IPS DF 4.7 (cell line): ENCODE data around the gene PTCD3.

Experiments used
- DNase-seq: peaks from one replicate; pipeline ENCODE4 v3.0.0-alpha.2; 2013; ENCODE audit warnings: low spot score; ENCODE audit errors: extremely low read depth

Gene PTCD3

GRCh38 chr2:86081724-86082123 is 24.3 kb upstream of the PTCD3 start:
- DNase-seq: no peak

- DNase-seq: no peak
Measured at GRCh38 chr2:86082756-86083155, 23.3 kb upstream of the PTCD3 start.

- no peak for DNase-seq
Measured at GRCh38 chr2:86087936-86088850, 17.8 kb upstream of the PTCD3 start.

- DNase-seq: no peak
Measured at GRCh38 chr2:86094229-86094628, 11.8 kb upstream of the PTCD3 start.

GRCh38 chr2:86097114-86097896 is 8.7 kb upstream of the PTCD3 start:
- DNase-seq: no peak

GRCh38 chr2:86097913-86098312 is 8.1 kb upstream of the PTCD3 start:
- DNase-seq: no peak

GRCh38 chr2:86102157-86102556 is 3.9 kb upstream of the PTCD3 start:
- DNase-seq: no peak

GRCh38 chr2:86105252-86105968 is 625 bp upstream of the PTCD3 start, which contains the start of gene POLR1A:
POLR1A (minus strand) TSS chr2:86105886; CDS start chr2:86105776, 110 bp downstream.
- DNase-seq: peak; percentile 69

GRCh38 chr2:86107031-86107430 is 996 bp downstream of the PTCD3 start:
- DNase-seq: no peak

GRCh38 chr2:86118130-86118529 is 12.1 kb downstream of the PTCD3 start:
- DNase-seq: no peak

- no peak for DNase-seq
Measured at GRCh38 chr2:86123328-86123925, 17.4 kb downstream of the PTCD3 start.

GRCh38 chr2:86124683-86125082 is 18.6 kb downstream of the PTCD3 start:
- no peak for DNase-seq

- DNase-seq: no peak
Measured at GRCh38 chr2:86134709-86135108, 28.7 kb downstream of the PTCD3 start.

- no peak for DNase-seq
Measured at GRCh38 chr2:86135653-86136052, 29.6 kb downstream of the PTCD3 start.

- DNase-seq: no peak
Measured at GRCh38 chr2:86136141-86136540, 30.1 kb downstream of the PTCD3 start.

- no peak for DNase-seq
Measured at GRCh38 chr2:86138736-86139625, 32.9 kb downstream of the PTCD3 start.

GRCh38 chr2:86139981-86140380 is 33.9 kb downstream of the PTCD3 start:
- no peak for DNase-seq

- DNase-seq: no peak
Measured at GRCh38 chr2:86140969-86141392, 34.9 kb downstream of the PTCD3 start.

- no peak for DNase-seq
Measured at GRCh38 chr2:86142436-86143257, 36.6 kb downstream of the PTCD3 start.
